ENCODE data around the gene MCM10. TPM values are rescaled to one million over a fixed set of nuclear protein-coding genes. Genes with fewer than 3 reads are reported as not detected.

MCM10 gene
- total and polyA plus RNA-seq, 2 experiments from 2014 or later: 38.2 to 43.0 TPM

- TF ChIP-seq ZNF462 (CRISPR knock-in tag; IDR thresholded peaks at IDR 0.05) (no peak), NANOG (IDR thresholded peaks at IDR 0.05; ENCODE audit: borderline replicate concordance) (no peak), CREB1 (CRISPR knock-in tag; IDR thresholded peaks at IDR 0.05; ENCODE audit: low read depth) (no peak)
These were observed 40.4 kb upstream of the MCM10 start (continued) for GRCh38 chr10:13120786-13121499.

GRCh38 chr10:13121500-13121854 lies 39.9 kb upstream of the MCM10 start:
- Histone ChIP-seq H3K4me1 (ENCODE audit: insufficient read depth) (no peaks in the 10 kb centered on the region), H2AFZ (no peak overlapping the region), H3K27me3 (ENCODE audit: insufficient read depth) (no peaks in the 10 kb centered on the region), H3K4me2 (no peak overlapping the region), H3K79me2 (replicated peaks; ENCODE audit: insufficient read depth) (no peaks in the 10 kb centered on the region), H3K36me3 (ENCODE audit: insufficient read depth) (peaks cover 5% of the 10 kb centered on the region; the same call in 1 of the 2 replicates), H3F3A (replicated peaks; ENCODE audit: low read depth) (no peaks in the 10 kb centered on the region), H4K20me1 (replicated peaks; ENCODE audit: insufficient read depth) (no peaks in the 10 kb centered on the region), H3K4me3 (no peak overlapping the region), H3K9me2 (ENCODE audit: insufficient read depth) (no peaks in the 10 kb centered on the region), H3K27ac (ENCODE audit: low read depth) (no peak overlapping the region)
- Mint-ChIP-seq H3K4me1 (0 out of 3 replicates have a peak, but pooled peaks cover 5% of the 10 kb centered on the region), H3K27ac (no peak overlapping the region), H3K27me3 (ENCODE audit: insufficient read depth, low read depth, poor library complexity) (no peaks in the 10 kb centered on the region), H3K9me3 (no peaks in the 10 kb centered on the region), H3K36me3 (ENCODE audit: low read depth) (no peaks in the 10 kb centered on the region; the same call in 2 of the 3 replicates), H3K4me3 (no peak overlapping the region)
- ATAC-seq (no peak), DNase-seq (ENCODE audit: low spot score) (no peak)
- TF ChIP-seq ETS1 (IDR thresholded peaks at IDR 0.05): no peak
- TF ChIP-seq REST (IDR thresholded peaks at IDR 0.05; ENCODE audit: unreplicated experiment): no peak
- TF ChIP-seq EZH2 (IDR thresholded peaks at IDR 0.05; ENCODE audit: low read depth, unreplicated experiment): no peak
- TF ChIP-seq ZNF114 (CRISPR knock-in tag; IDR thresholded peaks at IDR 0.05): no peak
- TF ChIP-seq JUNB (IDR thresholded peaks at IDR 0.05; ENCODE audit: unreplicated experiment): no peak
- no peak for TF ChIP-seq STAT1 (IDR thresholded peaks at IDR 0.05; ENCODE audit: unreplicated experiment)
- no peak for TF ChIP-seq CTCF (conservative IDR thresholded peaks at IDR 0.05; ENCODE audit: low read depth in 2 of 2)

All from GM23338 (cell line).